Stimulated activated CD4-positive, alpha-beta T cell treated with anti-CD3 and anti-CD28 coated beads, TNF-alpha, amount 100 ng/mL, for 4 hours (primary cell): ENCODE measurements around the gene POLR2H.

Experiments
- DNase-seq, 3 experiments: peaks; one replicate each; pipeline ENCODE4 v3.0.0-alpha.2; 2020; ENCODE audit warnings: low read depth in 3 of 3

POLR2H gene

GRCh38 chr3:184387174-184387714, 25.7 kb downstream of the POLR2H start:
- DNase-seq = no peak

- no peak for DNase-seq
These were observed 26.8 kb downstream of the POLR2H start for GRCh38 chr3:184388164-184388935.

GRCh38 chr3:184388936-184389230, 27.4 kb downstream of the POLR2H start:
- DNase-seq = no peak

- DNase-seq = no peak
These were observed 27.9 kb downstream of the POLR2H start for GRCh38 chr3:184389384-184389783.

GRCh38 chr3:184389935-184390528, 28.5 kb downstream of the POLR2H start:
- no peak for DNase-seq

- no peak for DNase-seq
These were observed 29.8 kb downstream of the POLR2H start for GRCh38 chr3:184391266-184391665.

- no peak for DNase-seq
These were observed 33.8 kb downstream of the POLR2H start for GRCh38 chr3:184395320-184395660.

- DNase-seq = no peak
These were observed 37.9 kb downstream of the POLR2H start for GRCh38 chr3:184399410-184399809.

- no peak for DNase-seq
These were observed 43.8 kb downstream of the POLR2H start for GRCh38 chr3:184405075-184406030.

- no peak for DNase-seq
These were observed 47.9 kb downstream of the POLR2H start for GRCh38 chr3:184409331-184409926.

- no peak for DNase-seq
These were observed 48.5 kb downstream of the POLR2H start for GRCh38 chr3:184409946-184410500.

GRCh38 chr3:184414418-184415202, 53.1 kb downstream of the POLR2H start:
- DNase-seq = no peak

GRCh38 chr3:184415203-184415490, 53.6 kb downstream of the POLR2H start:
- no peak for DNase-seq

- DNase-seq = peak; percentile 40 to 48 (median 46)
These were observed 56.3 kb downstream of the POLR2H start for GRCh38 chr3:184417619-184418327.
